Tibial nerve (tissue), 3 donors: ENCODE results near the gene TEX51.

Experiments
- CTCF ChIP-seq, 5 experiments: fragments of 200-600 bp in 3 of 5; fragments of 450-650 bp in 2 of 5; sonication (generic) in 3 of 5; IDR thresholded peaks; one replicate each; pipeline ENCODE4 v1.5.1; 2016 to 2019; ENCODE audit warnings: antibody characterized with exemption in 5 of 5, mild to moderate bottlenecking in 3 of 5, moderate library complexity in 2 of 5
- POLR2A ChIP-seq, 2 donors: fragments of 450-650 bp; IDR thresholded peaks; one replicate each; pipeline ENCODE4 v1.6.1; 2017; ENCODE audit warnings: antibody characterized with exemption in 2 of 2, mild to moderate bottlenecking in 2 of 2, moderate library complexity in 2 of 2

GRCh38 chr2:126860385-126860784, 38.3 kb upstream of the TEX51 start:
- TF ChIP-seq CTCF (IDR thresholded peaks at IDR 0.05) (no peak), POLR2A (IDR thresholded peaks at IDR 0.05) (no peak)
